PC-9 (cell line): Measurements from ENCODE around the gene MKI67.

Source experiments
- CTCF ChIP-seq: fragments of 200-600 bp; sonication (generic); conservative IDR thresholded peaks from 2 replicates; pipeline ENCODE4 v1.6.1; 2017; ENCODE audit warnings: mixed run types, antibody characterized with exemption, mild to moderate bottlenecking, moderate library complexity
- EZH2 ChIP-seq: fragments of 200-600 bp; sonication (generic); IDR thresholded peaks from 2 replicates; pipeline ENCODE4 v1.8.0; 2017; ENCODE audit warnings: antibody characterized with exemption, low read depth

GRCh38 chr10:128091636-128092210 lies 34.5 kb downstream of the MKI67 start:
- TF ChIP-seq CTCF (no peak), EZH2 (no peak)
